NCI-H146 (cell line): ENCODE measurements around the gene MCTP1.
A peak's percentile ranks its signal among the peaks of the same experiment; 100 is the strongest.

Source experiments
- DNase-seq: peaks from one replicate; lab custom pipeline; 2025; lab: John Stamatoyannopoulos, UW

Gene MCTP1

GRCh38 chr5:95075111-95075510, 209.8 kb downstream of the MCTP1 start:
- DNase-seq = no peak

- no peak for DNase-seq
Measured at GRCh38 chr5:95072281-95072680, 212.6 kb downstream of the MCTP1 start.

GRCh38 chr5:95070866-95071265, 214.0 kb downstream of the MCTP1 start:
- no peak for DNase-seq

GRCh38 chr5:95070453-95070852, 214.4 kb downstream of the MCTP1 start:
- no peak for DNase-seq

- no peak for DNase-seq
Measured at GRCh38 chr5:95069948-95070347, 214.9 kb downstream of the MCTP1 start.

- no peak for DNase-seq
Measured at GRCh38 chr5:95069021-95069420, 215.9 kb downstream of the MCTP1 start.

- no peak for DNase-seq
Measured at GRCh38 chr5:95068289-95068910, 216.5 kb downstream of the MCTP1 start.

- DNase-seq = no peak
Measured at GRCh38 chr5:95066048-95066447, 218.8 kb downstream of the MCTP1 start.

- no peak for DNase-seq
Measured at GRCh38 chr5:95063492-95063891, 221.4 kb downstream of the MCTP1 start.

GRCh38 chr5:95060098-95060497, 224.8 kb downstream of the MCTP1 start:
- DNase-seq = no peak

- DNase-seq = no peak
Measured at GRCh38 chr5:95059636-95060035, 225.3 kb downstream of the MCTP1 start.

- DNase-seq = no peak
Measured at GRCh38 chr5:95057615-95058014, 227.3 kb downstream of the MCTP1 start.

GRCh38 chr5:95053253-95053652, 231.6 kb downstream of the MCTP1 start:
- no peak for DNase-seq

GRCh38 chr5:95050708-95051107, 234.2 kb downstream of the MCTP1 start:
- no peak for DNase-seq

- no peak for DNase-seq
Measured at GRCh38 chr5:95048628-95049027, 236.3 kb downstream of the MCTP1 start.

GRCh38 chr5:95045181-95045965, 239.5 kb downstream of the MCTP1 start:
- no peak for DNase-seq

GRCh38 chr5:95044096-95044495, 240.8 kb downstream of the MCTP1 start:
- no peak for DNase-seq

GRCh38 chr5:95043648-95044047, 241.2 kb downstream of the MCTP1 start:
- no peak for DNase-seq

- no peak for DNase-seq
Measured at GRCh38 chr5:95043234-95043633, 241.7 kb downstream of the MCTP1 start.

GRCh38 chr5:95042037-95042436, 242.9 kb downstream of the MCTP1 start:
- peak; percentile 65 for DNase-seq

GRCh38 chr5:95035891-95036685, 248.8 kb downstream of the MCTP1 start:
- DNase-seq = no peak

GRCh38 chr5:95032801-95033200, 252.1 kb downstream of the MCTP1 start:
- no peak for DNase-seq
